ENCODE data around the gene TVP23C.
"Not testable (repeated sequence)": the region's sequence is repeated elsewhere in the genome, so short reads cannot be mapped to it uniquely, and the experiment has no call there.

The TVP23C gene

GRCh38 chr17:15549552-15549951, 13.7 kb downstream of the TVP23C start:
- H3K4me3 ChIP-seq (ENCODE audit: low read depth, low read length); POLR2A ChIA-PET; DNase-seq (ENCODE audit: low read depth, low spot score); CTCF ChIA-PET: not testable (repeated sequence)

GRCh38 chr17:15546604-15547003, 16.7 kb downstream of the TVP23C start:
- H3K4me3 ChIP-seq (ENCODE audit: low read depth, low read length); CTCF ChIA-PET; POLR2A ChIA-PET; DNase-seq (ENCODE audit: low read depth, low spot score): not testable (repeated sequence)

GRCh38 chr17:15540371-15541219, 22.7 kb downstream of the TVP23C start:
- POLR2A ChIA-PET; DNase-seq (ENCODE audit: low read depth, low spot score); CTCF ChIA-PET; H3K4me3 ChIP-seq (ENCODE audit: low read depth, low read length): not testable (repeated sequence)

GRCh38 chr17:15533122-15533521, 30.2 kb downstream of the TVP23C start:
- CTCF ChIA-PET; DNase-seq (ENCODE audit: low read depth, low spot score): not testable (repeated sequence)

GRCh38 chr17:15526292-15527218, 36.7 kb downstream of the TVP23C start:
- POLR2A ChIA-PET; H3K4me3 ChIP-seq (ENCODE audit: low read depth, low read length): not testable (repeated sequence)
- CTCF ChIA-PET = interaction anchor here (0.6 to 2.3 kb wide), 11 partner anchors 9 to 356 kb away, joined by 3 to 27 read pairs (median 4); no protein-coding TSS in a partner anchor
- peak; percentile 59 for DNase-seq (ENCODE audit: low read depth, low spot score)
- TF ChIP-seq CTCF (IDR thresholded peaks at IDR 0.05; ENCODE audit: insufficient read depth, low read length, missing control alignments) = peak; percentile 39

More at GRCh38 chr17:15533122-15533521, 30.2 kb downstream of the TVP23C start:
- POLR2A ChIA-PET; H3K4me3 ChIP-seq (ENCODE audit: low read depth, low read length): not testable (repeated sequence)

- DNase-seq (ENCODE audit: low read depth, low spot score); POLR2A ChIA-PET; H3K4me3 ChIP-seq (ENCODE audit: low read depth, low read length): not testable (repeated sequence)
- CTCF ChIA-PET = interaction anchor here (0.7 to 2.3 kb wide), 9 partner anchors 8 to 284 kb away, joined by 3 to 27 read pairs (median 5); no protein-coding TSS in a partner anchor
Measured at GRCh38 chr17:15524990-15525985, 38.0 kb downstream of the TVP23C start.

GRCh38 chr17:15516150-15516549, 47.1 kb downstream of the TVP23C start:
- CTCF ChIA-PET = interaction anchor here (1.6 to 2.6 kb wide), 2 partner anchors 13 to 255 kb away, joined by 3 to 21 read pairs; no protein-coding TSS in a partner anchor

More at GRCh38 chr17:15516150-15516549, 47.1 kb downstream of the TVP23C start:
- TF ChIP-seq CTCF (IDR thresholded peaks at IDR 0.05; ENCODE audit: insufficient read depth, low read length, missing control alignments) = no peak
- POLR2A ChIA-PET = no interaction called here
- no peak overlapping the region for H3K4me3 ChIP-seq (ENCODE audit: low read depth, low read length)
- no peak for DNase-seq (ENCODE audit: low read depth, low spot score)

Data from AG04449 (cell line).